GM12878 (cell line): ENCODE results near the gene NDUFV1. TPM values are rescaled to one million over a fixed set of nuclear protein-coding genes. Genes with fewer than 3 reads are reported as not detected.

Experiments
- EP300 ChIP-seq, 2 experiments: fragments of 150-350 bp in 1 of 2; IDR thresholded peaks; 2 replicates each; pipeline ENCODE4 v1.6.1; 2011 to 2012; ENCODE audit warnings: low read depth in 2 of 2, low read length in 2 of 2, borderline replicate concordance in 1 of 2, improper control_type of control experiment in 1 of 2, inconsistent platforms in 1 of 2; ENCODE audit not compliant: control insufficient read depth in 1 of 2
- EZH2 ChIP-seq: IDR thresholded peaks from 2 replicates; pipeline ENCODE4 v1.6.1; 2012; ENCODE audit warnings: low read depth, mild to moderate bottlenecking, control low read depth, inconsistent platforms, low read length, borderline replicate concordance; ENCODE audit not compliant: control insufficient read depth
- GABPA ChIP-seq: IDR thresholded peaks from 2 replicates; pipeline ENCODE4 v1.6.1; 2014; ENCODE audit warnings: antibody characterized with exemption, low read depth, mild to moderate bottlenecking, inconsistent platforms
- RAD21 ChIP-seq: IDR thresholded peaks from 2 replicates; pipeline ENCODE4 v1.6.1; 2011; ENCODE audit warnings: mild to moderate bottlenecking, low read depth, low read length, moderate library complexity; ENCODE audit not compliant: insufficient read depth
- RUNX3 ChIP-seq: IDR thresholded peaks from 2 replicates; pipeline ENCODE4 v1.6.1; 2012; ENCODE audit warnings: low read length, inconsistent platforms
- ZBTB4 ChIP-seq: fragments of 450-650 bp; formaldehyde crosslinking; IDR thresholded peaks from 2 replicates; pipeline ENCODE4 v1.4.0; 2022; ENCODE audit warnings: mild to moderate bottlenecking, moderate library complexity
- ZNF24 ChIP-seq: fragments of 450-650 bp; IDR thresholded peaks from 2 replicates; pipeline ENCODE4 v1.6.1; 2017; ENCODE audit warnings: antibody characterized with exemption, mild to moderate bottlenecking
- ZNF274 ChIP-seq: IDR thresholded peaks from one replicate; pipeline ENCODE4 v1.8.0; 2011; ENCODE audit not compliant: insufficient read length, insufficient read depth
- ZNF384 ChIP-seq: IDR thresholded peaks from 2 replicates; pipeline ENCODE4 v1.6.1; 2012; ENCODE audit warnings: low read depth, mild to moderate bottlenecking, low read length, improper control_type of control experiment, borderline replicate concordance
- polyA plus RNA-seq, 11 experiments: library from polyadenylated mRNA; depleted of rRNA in 4 of 11; unstranded in 6 of 11; stranded (reverse) in 5 of 11; fragments of >200 nt; fragmentation: Nextera tagmentation in 4 of 11; fragmentation: Illumina TruSeq in 1 of 11; extraction: Ambion mirVana in 4 of 11; extraction: Trizol in 1 of 11; gene quantifications; 1 replicate in 1 of 11; 2 replicates in 10 of 11; pipeline versions ENCODE4 v1.2.1 to v1.2.3, GENCODE V29; 2011 to 2016; ENCODE audit warnings: inconsistent platforms in 2 of 11, missing spikeins in 2 of 11, low read depth in 1 of 11
- total RNA-seq, 4 experiments: library from RNA; depleted of rRNA in 3 of 4; stranded (reverse); fragments of >200 nt in 3 of 4; fragmentation: Illumina TruSeq in 1 of 4; extraction: Trizol in 1 of 4; gene quantifications; 2 replicates each; pipeline versions ENCODE4 v1.2.1 to v1.2.3, GENCODE V29; 2013 to 2021
- TF ChIP-seq, protein P1 (sequence below): fragments of 450-650 bp; formaldehyde crosslinking; IDR thresholded peaks from 2 replicates; pipeline ENCODE4 v1.5.0; 2022; ENCODE audit warnings: mild to moderate bottlenecking, missing genetic modification characterization

Gene NDUFV1
- total and polyA plus RNA-seq, 10 of the 15 experiments (the other 5 are each of a cell fraction or from before 2014, with no cell fraction given) = 8.2 to 380 (median 231) TPM

DNA sequence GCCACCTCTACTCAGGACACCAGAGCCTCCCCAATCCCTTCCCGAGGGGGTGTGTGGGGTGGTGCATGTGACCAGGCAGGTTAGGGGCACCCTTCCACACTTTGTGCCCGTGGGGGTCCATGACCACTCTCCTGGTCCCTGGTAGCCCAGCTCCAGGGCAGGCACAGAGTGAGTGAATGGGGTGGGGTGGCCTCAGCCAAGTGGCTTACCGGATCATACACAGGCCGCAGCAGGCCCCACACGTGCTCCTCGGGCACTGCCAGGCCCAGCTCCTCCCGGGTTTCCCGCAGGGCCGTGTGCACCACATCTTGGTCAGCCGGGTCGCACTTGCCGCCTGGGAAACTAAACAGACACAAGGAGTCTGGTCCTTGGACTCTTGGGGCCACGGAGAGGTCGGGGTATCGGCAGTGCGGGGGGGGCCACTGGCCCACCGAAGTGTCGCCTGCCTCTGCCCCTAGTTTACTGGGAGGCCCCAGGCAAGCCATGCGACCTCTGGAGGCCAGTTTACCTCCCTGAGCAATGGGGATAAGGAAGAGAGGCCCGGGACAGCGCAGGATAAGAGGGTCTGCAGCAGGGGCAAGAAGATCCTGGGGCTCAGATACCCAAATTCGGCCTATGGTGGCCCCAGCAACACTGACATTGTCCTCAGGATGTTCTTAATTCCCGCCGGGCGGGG is 22.1 kb downstream of the NDUFV1 start (continued):
- TF ChIP-seq ZBTB4 (CRISPR knock-in tag) (0 out of 2 replicates have a peak, but pooled peaks have one; percentile 15), ZNF384 (no peak), GABPA (no peak), RUNX3 (no peak), ZNF274 (no peak), RAD21 (no peak), ZNF24 (no peak), EP300 (IDR thresholded peaks at IDR 0.05; ENCODE audit: borderline replicate concordance in 1 of 2, control insufficient read depth in 1 of 2, low read depth in 2 of 2, low read length in 2 of 2) (no peak), EZH2 (no peak)
- TF ChIP-seq, protein P1, sequence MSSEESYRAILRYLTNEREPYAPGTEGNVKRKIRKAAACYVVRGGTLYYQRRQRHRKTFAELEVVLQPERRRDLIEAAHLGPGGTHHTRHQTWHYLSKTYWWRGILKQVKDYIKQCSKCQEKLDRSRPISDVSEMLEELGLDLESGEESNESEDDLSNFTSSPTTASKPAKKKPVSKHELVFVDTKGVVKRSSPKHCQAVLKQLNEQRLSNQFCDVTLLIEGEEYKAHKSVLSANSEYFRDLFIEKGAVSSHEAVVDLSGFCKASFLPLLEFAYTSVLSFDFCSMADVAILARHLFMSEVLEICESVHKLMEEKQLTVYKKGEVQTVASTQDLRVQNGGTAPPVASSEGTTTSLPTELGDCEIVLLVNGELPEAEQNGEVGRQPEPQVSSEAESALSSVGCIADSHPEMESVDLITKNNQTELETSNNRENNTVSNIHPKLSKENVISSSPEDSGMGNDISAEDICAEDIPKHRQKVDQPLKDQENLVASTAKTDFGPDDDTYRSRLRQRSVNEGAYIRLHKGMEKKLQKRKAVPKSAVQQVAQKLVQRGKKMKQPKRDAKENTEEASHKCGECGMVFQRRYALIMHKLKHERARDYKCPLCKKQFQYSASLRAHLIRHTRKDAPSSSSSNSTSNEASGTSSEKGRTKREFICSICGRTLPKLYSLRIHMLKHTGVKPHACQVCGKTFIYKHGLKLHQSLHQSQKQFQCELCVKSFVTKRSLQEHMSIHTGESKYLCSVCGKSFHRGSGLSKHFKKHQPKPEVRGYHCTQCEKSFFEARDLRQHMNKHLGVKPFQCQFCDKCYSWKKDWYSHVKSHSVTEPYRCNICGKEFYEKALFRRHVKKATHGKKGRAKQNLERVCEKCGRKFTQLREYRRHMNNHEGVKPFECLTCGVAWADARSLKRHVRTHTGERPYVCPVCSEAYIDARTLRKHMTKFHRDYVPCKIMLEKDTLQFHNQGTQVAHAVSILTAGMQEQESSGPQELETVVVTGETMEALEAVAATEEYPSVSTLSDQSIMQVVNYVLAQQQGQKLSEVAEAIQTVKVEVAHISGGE = no peak
